GM21576 (cell line): ENCODE data around the gene PPP6R3.

Experiments used
- ATAC-seq: cut with Tn5 transposase; IDR thresholded peaks from one replicate; pipeline ENCODE4 v1.9.1; 2021; ENCODE audit warnings: mild to moderate bottlenecking, moderate library complexity; ENCODE audit not compliant: unreplicated experiment

The PPP6R3 gene

DNA sequence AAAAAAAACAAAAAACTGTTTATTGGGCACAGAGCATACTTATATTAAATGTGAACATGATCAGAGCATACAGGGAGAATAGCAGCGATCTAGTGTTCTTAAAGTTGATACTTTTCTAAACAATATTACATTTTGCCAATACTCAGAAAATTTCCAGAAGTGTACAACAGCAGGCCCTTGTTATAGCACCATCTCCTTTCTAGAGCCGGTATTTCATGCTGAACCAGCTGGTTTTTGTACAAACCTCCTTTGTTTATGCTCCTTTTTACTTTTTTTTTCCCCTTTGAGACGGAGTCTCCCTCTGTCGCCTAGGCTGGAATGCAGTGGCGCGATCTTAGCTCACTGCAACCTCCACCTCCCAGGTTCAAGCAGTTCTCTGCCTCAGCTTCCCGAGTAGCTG, 90.7 kb downstream of the PPP6R3 start:
- ATAC-seq: no peak

DNA sequence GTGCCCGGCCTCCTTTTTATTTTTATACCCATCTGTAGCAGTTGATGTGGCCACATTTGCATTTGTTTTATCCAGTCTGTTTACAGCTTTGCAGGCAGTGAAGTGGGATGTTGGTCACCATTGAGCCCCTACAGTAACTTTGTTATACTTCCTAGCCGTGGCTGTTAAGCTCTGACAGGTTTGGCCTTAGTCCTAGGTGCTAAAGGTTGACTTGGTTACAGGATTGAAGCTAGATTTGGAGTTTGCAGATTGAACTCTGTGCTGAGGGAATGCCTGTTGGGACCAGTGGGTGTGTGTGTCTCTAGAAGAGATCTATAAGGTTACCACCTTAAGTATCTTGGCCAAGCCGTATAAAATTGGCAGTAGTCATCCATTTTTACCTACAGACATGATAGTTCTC, 91.2 kb downstream of the PPP6R3 start:
- no peak for ATAC-seq

DNA sequence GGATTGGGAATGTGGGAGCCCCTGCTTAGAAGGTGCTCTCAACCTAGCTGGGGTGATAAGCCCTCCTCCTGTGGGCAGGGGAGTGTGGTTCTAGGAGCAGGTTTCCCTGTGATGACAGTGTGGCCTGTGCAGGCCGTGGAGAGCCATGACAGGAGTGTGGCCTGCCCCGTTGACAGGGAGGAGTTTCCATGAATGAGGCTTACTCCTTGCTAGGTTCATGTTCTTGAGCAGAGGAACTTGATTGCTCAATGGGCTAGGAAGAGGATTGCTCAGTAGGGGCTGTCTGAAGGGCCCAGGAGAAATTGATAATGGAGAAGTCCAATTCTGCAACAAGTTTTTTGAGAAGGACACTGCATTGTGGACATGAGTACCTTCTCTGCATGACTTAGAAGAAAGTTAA, 92.0 kb downstream of the PPP6R3 start:
- ATAC-seq: no peak

DNA sequence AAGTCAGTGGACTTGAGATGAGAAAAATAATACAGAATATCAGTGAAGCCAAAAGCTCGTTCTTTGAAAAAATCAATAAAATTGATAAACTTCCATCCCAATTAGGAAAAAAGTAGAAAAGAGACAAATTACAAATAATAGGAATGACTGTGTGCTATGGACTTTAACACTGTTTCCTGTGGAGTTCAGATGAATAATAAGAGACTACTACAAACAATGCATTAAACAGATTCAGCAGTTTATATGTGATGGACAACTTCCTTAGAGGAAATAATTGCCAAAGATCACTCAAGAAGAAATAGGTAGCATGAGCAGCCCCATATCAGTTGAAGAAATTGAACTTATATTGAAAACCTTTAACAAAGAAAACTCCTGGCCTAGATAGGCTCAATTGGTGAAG, 99.7 kb downstream of the PPP6R3 start:
- no peak for ATAC-seq

DNA sequence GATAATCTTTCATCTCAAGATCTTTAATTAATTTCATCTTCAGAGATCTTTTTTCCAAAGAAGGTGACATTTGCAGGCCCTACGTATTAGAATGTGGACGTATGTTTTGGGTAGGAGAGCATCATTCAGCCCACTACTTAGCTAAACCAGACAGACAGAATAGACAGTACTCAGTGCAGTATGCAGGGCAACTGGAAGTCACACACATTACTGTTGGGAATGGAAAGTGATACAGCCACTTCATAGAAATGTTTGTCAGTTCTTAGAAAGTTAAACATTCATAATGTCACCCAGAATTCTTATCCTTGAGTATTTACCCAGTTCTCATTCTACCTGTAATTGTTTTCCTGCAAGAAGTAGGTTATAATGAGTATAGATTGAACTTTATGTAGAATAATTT, 102.9 kb downstream of the PPP6R3 start:
- no peak for ATAC-seq

DNA sequence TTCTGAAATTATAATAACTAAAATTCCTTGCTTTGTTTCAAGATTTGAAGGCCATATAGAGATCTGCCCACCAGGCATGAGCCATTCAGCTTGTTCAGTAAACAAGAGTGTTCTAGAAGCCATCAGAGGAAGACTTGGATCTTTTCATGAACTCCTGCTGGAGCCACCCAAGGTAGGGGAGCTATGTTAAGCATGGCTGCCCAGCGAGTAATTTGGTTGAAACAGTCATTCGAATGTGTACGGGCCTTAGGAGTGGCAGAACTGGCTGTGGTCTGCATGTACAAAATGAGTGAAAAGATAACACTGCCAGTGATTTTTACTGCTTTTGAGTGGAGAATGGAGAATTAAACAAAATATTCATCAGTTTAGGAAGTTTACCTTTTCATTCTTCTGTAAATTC, 103.7 kb downstream of the PPP6R3 start:
- ATAC-seq: no peak

DNA sequence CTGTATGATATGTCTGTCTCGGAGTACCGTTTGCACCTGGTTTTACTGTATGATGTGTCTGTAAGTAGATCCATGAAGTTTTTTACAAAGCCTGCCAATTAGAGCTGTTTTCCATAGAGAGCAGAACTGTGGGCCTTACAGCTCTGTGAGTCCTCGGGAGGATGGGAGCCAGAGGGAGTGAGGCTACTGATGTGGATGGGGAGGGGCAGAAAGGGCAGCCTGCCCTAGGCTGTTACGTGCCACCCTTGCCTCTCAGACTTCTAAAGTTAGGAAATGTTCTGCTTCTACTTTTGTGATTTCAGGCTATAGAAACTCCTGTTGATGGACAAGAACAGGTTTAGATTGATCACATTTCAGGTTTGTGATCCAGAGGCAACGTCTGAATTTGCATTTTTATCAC, 105.2 kb downstream of the PPP6R3 start:
- no peak for ATAC-seq

DNA sequence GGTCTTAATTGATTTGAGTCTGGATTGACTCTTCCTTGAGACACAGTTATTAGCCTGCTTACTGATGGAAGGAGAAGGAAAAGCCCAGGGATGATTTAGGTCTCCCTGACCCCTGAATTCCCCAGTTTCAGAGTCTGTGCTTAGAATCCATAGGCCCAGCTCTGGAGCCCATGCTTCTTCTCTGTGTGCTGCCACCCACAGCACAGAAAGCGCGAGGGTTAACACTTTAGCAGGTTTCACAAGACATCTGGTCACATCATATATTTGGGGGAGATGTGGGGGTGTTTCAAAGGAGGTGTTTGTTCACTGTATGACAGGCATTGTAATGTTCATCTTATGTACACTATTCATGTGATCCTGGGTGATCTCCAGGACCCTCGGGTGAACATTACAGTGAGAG, 107.0 kb downstream of the PPP6R3 start:
- no peak for ATAC-seq

DNA sequence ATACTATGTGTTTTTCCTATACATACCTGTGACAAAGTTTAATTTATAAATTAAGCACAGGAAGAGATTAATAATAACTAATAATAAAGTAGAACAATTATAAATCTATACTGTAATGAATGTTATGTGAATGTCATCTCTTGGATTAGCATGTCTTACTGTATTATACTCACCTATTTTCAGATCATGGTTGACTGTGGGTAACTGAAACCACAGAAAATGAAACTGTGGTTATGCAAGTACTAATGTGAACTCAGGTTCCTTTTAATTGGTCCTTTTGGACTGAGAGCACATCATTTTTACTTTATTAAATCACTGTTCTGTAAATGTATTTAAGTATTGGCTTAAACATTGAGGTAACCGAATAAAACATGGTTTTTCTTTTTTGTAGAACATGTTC, 108.8 kb downstream of the PPP6R3 start:
- ATAC-seq: no peak

DNA sequence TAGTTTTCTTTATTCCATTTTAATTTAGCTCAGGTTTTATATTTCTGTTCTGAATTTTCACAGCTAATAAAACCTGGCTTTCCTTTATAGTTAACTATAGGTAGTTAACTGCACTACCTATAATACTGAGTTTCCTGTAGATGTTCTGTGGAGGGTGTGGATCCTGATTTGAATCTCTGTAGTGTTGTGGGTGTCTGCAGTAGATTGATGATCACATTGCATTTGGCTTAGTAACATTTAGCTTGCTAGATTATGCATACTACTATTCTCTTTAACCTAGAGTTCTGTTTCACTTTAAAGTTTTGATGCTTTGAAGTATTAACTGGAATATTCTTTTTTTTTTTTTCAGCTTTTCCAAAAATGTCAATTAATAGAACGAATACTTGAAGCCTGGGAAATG, 110.1 kb downstream of the PPP6R3 start:
- no peak for ATAC-seq

DNA sequence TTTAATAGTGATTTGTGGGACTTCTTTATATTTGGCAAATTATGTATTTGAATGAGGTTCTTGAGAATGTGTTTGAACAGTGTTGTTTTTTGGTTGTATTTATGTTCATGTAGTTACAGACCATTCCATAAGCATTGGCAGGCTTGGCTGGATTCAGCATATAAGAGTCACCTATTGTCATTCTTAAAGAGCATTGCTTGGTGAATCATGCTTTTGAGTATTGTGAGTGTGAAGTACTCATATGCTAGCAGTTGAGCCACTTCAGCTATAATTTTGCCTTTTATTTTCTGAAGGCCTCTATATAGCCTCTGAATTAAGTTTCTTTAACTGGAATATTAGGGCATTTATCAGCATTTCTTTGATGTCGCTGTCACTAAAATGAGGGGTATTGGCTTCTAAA, 113.8 kb downstream of the PPP6R3 start:
- no peak for ATAC-seq

DNA sequence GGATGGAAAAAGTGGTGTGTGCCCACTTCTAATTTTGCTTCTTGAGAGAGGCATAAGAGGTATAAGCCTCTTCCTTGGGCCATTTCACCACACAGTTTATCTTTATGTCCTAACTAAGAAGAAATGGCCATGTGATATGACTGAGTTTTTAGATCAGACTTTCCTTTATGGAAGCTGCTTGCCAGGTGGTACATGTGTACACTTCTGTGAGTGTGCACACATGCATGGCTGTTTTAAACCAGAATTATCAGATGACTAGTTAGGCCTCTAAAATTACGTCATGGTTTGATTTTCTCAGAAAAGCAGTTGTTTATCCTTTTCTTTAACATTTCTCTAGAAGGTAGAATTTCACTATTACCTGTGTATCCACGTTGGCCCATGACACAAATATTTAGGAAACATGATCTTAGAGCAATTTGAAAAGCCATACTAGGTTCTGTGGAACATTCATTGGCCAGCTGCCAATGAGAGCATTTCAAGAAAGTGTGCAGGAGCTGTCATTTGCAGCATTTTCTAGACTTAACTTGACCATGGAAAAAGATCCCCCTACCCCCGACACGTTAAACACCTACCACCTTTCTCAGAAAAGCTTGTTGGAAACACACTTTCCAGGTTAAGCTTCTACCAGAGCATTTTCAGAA, 114.6 kb downstream of the PPP6R3 start:
- no peak for ATAC-seq

DNA sequence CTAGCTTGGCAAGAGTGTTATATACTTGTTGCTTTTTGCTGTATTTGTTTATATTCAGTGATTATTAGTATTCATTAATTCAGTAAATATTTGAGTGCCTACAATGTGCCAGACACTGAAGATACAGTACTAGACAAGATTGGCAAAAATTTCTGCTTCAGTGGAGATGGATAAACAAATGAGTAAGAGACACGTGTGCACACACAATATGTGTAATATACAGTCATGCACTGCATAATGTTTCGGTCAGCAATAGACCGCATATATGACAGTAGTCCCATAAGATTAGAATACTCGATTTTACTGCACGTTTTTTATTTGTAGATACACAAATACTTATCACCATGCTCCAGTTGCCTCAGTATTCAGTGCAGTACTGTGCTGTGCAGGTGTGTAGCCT, 118.9 kb downstream of the PPP6R3 start:
- no peak for ATAC-seq

DNA sequence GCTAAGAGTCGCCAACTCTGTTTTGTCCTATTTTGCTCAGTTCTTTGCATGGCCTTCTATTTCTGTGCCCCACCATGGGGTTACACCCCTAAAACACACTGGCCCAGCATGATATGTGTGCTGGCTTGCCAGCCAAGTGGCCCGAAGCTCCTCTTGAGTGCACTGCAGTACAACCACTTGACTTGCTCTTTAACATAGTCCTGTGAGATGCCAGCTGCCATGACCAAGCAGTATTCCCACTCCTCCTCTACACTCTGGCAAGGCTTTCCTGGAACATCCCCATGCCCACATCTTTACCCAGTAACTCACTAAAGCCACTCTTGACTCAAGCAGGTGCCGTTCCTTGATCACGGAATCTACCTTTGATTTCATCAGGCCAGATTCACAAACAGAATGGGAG, 120.9 kb downstream of the PPP6R3 start:
- ATAC-seq: no peak

DNA sequence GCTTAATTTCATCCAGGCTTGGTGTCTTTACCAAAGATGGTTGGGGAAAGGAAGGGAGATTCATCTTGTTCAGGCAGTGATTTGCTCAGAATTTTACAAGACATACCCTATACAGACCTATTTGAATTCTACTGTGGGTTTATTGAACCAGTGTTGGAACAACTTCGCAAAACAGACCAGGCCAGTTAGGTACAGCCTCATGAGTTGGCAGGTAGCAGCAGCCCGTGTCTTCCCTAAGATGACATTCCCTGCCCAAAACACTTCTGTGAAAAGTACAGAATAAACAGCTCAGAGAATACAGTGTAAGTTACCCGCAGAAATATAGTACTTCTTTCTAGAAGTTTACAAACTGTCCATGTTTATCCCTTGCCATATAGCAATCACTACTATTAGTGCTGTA, 121.3 kb downstream of the PPP6R3 start:
- ATAC-seq: no peak

DNA sequence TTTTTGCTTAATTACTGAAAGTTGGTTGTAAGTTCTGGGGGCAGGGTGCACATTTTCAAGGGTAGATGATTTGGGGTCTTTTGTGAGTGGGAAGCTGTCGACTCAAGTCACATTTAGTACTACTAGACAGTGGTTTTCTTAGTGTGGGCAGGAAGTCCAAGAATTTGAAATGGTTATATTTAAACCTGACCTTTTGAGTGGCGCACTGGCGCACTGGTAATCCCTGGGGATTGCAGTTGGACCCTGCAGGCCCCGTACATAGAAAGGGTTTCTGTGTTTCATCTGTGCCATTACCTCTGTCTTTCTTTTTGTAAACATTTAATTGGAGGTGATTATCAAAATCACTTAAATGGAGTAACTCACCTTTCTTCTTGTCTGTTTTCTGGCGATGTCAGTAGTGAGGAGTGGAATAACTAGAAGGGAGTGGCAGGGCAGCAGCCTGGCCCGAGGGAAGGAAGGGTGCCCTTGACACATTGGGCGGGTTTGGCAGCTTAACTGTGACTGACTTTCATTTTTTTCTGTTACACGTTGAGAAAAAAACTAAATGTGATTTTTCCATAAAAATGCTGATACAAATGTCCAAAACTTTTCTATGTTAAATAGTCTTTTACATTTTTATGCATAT, 122.0 kb downstream of the PPP6R3 start:
- no peak for ATAC-seq

DNA sequence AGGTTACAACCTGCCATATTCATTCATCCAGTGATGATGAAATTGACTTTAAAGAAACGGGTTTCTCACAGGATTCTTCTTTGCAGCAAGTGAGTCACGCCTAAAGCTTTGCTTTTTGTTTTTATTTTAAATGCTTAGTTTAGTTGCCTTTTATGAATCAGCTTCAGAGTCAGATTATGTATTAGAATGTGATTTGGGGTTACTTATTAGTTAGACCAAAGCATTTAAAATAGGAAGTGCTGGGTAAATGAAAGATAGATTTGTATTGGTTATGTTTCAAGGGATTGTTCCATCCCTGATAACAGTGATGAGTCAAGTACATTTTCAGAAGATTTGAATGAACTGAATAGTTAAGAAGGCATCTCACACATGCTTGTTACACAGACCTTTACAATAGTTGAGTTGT, 122.5 kb downstream of the PPP6R3 start:
- ATAC-seq: no peak

DNA sequence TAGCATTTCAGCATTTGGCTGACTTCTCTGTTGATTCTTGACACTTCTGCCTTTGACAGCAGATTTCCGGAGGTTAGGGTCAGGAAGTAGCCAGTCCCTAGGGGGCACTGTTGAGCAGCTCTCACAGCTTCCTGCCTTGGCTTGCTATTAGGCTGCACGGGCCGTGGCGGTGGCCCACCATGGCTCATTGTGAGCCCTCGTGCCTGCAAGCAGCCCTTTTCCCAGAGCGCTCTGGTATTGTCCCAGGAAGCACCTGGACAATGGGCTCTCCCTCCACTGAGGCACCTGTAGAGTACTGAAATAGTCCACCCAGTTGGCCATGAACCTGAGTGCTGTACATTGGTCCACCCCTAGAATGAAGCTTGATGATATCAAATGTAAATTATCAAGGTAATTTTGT, 123.5 kb downstream of the PPP6R3 start:
- no peak for ATAC-seq

DNA sequence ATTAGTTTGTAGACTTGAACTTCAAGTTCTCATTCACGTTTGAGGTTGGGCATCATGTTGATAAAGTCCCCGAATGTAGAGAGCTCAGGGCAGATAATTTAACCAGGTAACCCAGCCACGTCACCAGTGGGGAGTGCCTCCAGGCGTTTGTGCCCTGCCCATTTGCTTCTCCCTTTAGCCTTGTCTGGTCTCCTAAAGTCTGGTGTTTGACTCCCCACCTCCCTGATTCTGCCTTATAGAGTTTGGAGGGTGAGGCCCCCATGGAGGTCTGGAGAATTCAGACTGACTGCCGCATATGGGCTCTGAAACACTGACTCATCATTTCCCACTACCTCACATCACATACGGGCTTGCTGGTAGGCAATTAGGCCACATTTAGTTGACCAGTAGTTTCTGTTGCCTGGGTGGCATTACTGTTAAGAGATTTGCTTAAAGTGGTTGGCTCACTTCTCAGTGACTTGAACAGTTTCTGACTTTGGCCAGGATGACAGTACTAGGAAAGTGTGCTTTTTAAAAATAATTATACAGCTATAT, 124.5 kb downstream of the PPP6R3 start:
- ATAC-seq: no peak

DNA sequence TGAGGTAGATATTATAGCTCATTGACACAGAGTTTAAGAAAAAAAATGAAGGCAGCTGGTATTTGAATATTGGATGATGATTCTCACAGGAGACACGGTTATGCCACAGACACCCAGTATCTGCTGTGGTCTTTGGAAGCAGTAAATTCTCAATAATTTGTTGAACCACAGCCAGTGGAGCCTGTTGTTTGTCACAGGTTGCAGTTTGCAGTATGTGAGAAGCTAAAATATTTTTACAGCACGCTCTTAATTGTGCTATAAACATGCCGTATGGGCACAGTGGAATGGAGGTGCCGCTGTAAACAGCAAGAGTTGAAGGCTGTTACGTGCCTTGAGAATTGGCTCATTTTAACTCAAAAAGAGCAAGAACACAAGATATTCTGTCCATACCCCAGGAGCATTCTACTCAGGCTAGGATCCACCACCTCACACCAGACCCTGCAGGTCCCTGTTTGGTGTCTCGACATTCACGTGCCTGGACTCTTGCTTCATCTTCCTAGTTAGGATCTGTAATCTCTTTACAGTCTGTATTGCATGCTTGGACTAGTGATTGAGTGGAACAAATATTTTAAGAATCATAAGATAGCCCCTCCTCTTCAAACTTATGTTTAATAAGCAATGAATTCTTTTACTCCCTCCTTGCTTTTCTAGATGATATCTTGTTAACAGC, 129.1 kb downstream of the PPP6R3 start:
- ATAC-seq: no peak

DNA sequence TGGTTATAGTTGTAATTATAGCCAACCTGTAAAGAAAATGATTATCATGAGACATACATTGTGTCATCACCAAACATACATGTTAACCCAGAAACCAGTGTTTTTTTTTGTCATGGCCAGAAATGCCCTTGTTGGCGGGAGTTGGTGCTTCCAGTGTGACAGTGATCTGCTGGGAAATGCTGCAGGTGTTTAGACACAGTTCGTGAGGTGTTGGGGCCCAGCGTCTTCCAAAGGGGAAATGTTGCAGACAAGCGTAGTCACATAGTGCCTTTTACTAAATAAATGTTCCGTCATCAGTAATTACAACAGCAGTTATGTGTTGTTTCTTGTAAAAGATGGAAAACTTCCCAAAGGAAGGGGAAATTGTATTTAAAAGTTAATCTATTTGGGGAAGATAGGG, 131.2 kb downstream of the PPP6R3 start:
- ATAC-seq: no peak

DNA sequence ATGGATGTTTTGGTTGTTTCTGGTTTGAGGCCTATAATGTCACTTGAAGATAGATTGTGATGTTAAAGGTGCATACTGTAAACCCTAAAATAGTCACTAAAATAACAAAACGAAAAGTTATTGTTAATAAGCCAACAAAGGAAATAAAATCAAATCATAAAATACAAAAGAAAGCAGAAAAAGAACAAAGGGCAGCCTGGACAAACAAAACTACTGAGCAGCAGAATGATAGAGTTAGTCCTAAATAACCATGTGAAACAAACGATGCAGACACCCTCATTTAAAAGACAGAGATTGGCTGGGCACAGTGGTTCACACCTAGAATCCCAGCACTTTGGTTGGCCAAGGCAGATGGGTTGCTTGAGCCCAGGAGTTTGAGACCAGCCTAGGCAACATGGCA, 132.9 kb downstream of the PPP6R3 start:
- ATAC-seq: no peak
